Liver (tissue), 9 donors: Measurements from ENCODE around the gene PRCC. TPM values are rescaled to one million over a fixed set of nuclear protein-coding genes. Genes with fewer than 3 reads are reported as not detected.

Experiments
- DNase-seq: peaks from one replicate; pipeline ENCODE4 v3.0.0-alpha.2; 2017; ENCODE audit warnings: low spot score
- H3K27ac ChIP-seq, 2 donors: one replicate each; pipeline ENCODE4 v1.7.0; 2013; ENCODE audit warnings: inconsistent platforms in 2 of 2, low read length in 2 of 2, control low read depth in 1 of 2, low read depth in 1 of 2, mild to moderate bottlenecking in 1 of 2
- H3K27me3 ChIP-seq, 4 donors: one replicate each; pipeline versions ENCODE4 v1.6.1 to v1.7.0; 2013; ENCODE audit warnings: low read length in 3 of 4, inconsistent platforms in 1 of 4, mild to moderate bottlenecking in 1 of 4, moderate library complexity in 1 of 4; ENCODE audit not compliant: control insufficient read depth in 4 of 4, insufficient read depth in 4 of 4
- H3K36me3 ChIP-seq, 4 donors: one replicate each; pipeline versions ENCODE4 v1.6.1 to v1.7.0; 2013; ENCODE audit warnings: low read length in 3 of 4, mild to moderate bottlenecking in 3 of 4, low read depth in 1 of 4, moderate library complexity in 1 of 4; ENCODE audit not compliant: control insufficient read depth in 4 of 4, insufficient read depth in 3 of 4
- H3K4me1 ChIP-seq, 4 donors: one replicate each; pipeline versions ENCODE4 v1.6.1 to v1.7.0; 2013; ENCODE audit warnings: low read length in 3 of 4, mild to moderate bottlenecking in 3 of 4, moderate library complexity in 1 of 4; ENCODE audit not compliant: control insufficient read depth in 4 of 4, insufficient read depth in 4 of 4
- H3K4me3 ChIP-seq, 3 donors: one replicate each; pipeline versions ENCODE4 v1.6.1 to v1.7.0; 2013; ENCODE audit warnings: low read length in 3 of 3, control low read depth in 1 of 3, low read depth in 1 of 3, mild to moderate bottlenecking in 1 of 3
- H3K9ac ChIP-seq, 2 donors: one replicate each; pipeline ENCODE4 v1.7.0; 2013; ENCODE audit warnings: low read length in 2 of 2, mild to moderate bottlenecking in 2 of 2, moderate library complexity in 2 of 2, control low read depth in 1 of 2, low read depth in 1 of 2
- H3K9me3 ChIP-seq, 4 donors: one replicate each; pipeline versions ENCODE4 v1.6.1 to v1.7.0; 2013; ENCODE audit warnings: low read length in 3 of 4; ENCODE audit not compliant: control insufficient read depth in 4 of 4
- EGR1 ChIP-seq, 2 donors: IDR thresholded peaks; 2 replicates each; pipeline ENCODE4 v1.6.1; 2016 to 2018; ENCODE audit warnings: antibody characterized with exemption in 2 of 2, low read depth in 2 of 2
- FOXA1 ChIP-seq: IDR thresholded peaks from 2 replicates; pipeline ENCODE4 v1.6.1; 2016; ENCODE audit warnings: antibody characterized with exemption
- FOXA2 ChIP-seq: IDR thresholded peaks from 2 replicates; pipeline ENCODE4 v1.6.1; 2016; ENCODE audit warnings: antibody characterized with exemption
- GABPA ChIP-seq, 2 donors: IDR thresholded peaks in 1 of 2; conservative IDR thresholded peaks in 1 of 2; 2 replicates each; pipeline ENCODE4 v1.6.1; 2016; ENCODE audit warnings: antibody characterized with exemption in 2 of 2, mild to moderate bottlenecking in 1 of 2, moderate library complexity in 1 of 2
- HNF4A ChIP-seq, 2 donors: conservative IDR thresholded peaks; 2 replicates each; pipeline ENCODE4 v1.6.1; 2016; ENCODE audit warnings: antibody characterized with exemption in 2 of 2, mild to moderate bottlenecking in 2 of 2
- HNF4G ChIP-seq: IDR thresholded peaks from 2 replicates; pipeline ENCODE4 v1.6.1; 2016; ENCODE audit warnings: antibody characterized with exemption
- JUND ChIP-seq, 2 donors: IDR thresholded peaks; 2 replicates each; pipeline ENCODE4 v1.6.1; 2016; ENCODE audit warnings: antibody characterized with exemption in 2 of 2
- RAD21 ChIP-seq, 2 donors: IDR thresholded peaks; 2 replicates each; pipeline ENCODE4 v1.6.1; 2016; ENCODE audit warnings: antibody characterized with exemption in 2 of 2, mild to moderate bottlenecking in 2 of 2
- RXRA ChIP-seq, 2 donors: IDR thresholded peaks; 2 replicates each; pipeline ENCODE4 v1.6.1; 2017 to 2018; ENCODE audit warnings: antibody characterized with exemption in 2 of 2, mild to moderate bottlenecking in 1 of 2
- SP1 ChIP-seq: IDR thresholded peaks from 2 replicates; pipeline ENCODE4 v1.6.1; 2018; ENCODE audit warnings: antibody characterized with exemption, mild to moderate bottlenecking
- TAF1 ChIP-seq: conservative IDR thresholded peaks from 2 replicates; pipeline ENCODE4 v1.6.1; 2016; ENCODE audit warnings: antibody characterized with exemption, mild to moderate bottlenecking
- YY1 ChIP-seq: IDR thresholded peaks from 2 replicates; pipeline ENCODE4 v1.6.1; 2016; ENCODE audit warnings: antibody characterized with exemption, mild to moderate bottlenecking
- WGBS: extraction: QIAGEN DNeasy Blood & Tissue Kit; methylation state at CpG from one replicate; pipeline ENCODE4 v1.1.7; 2013; 5-methylcytosine and 5-hydroxymethylcytosine counted together
- polyA plus RNA-seq, 2 donors: library from polyadenylated mRNA; stranded (reverse) in 1 of 2; unstranded in 1 of 2; fragments of 200-250 nt in 1 of 2; fragments of >200 nt in 1 of 2; fragmentation: Nextera tagmentation in 1 of 2; extraction: Ambion mirVana in 1 of 2; gene quantifications; one replicate each; pipeline versions ENCODE4 v1.2.1 to v1.2.3, GENCODE V29; 2013 to 2015
- total RNA-seq, 2 donors: library from RNA; depleted of rRNA; stranded (reverse); fragments of >200 nt; gene quantifications; one replicate each; pipeline ENCODE4 v1.2.3, GENCODE V29; 2014
- TF ChIP-seq, protein P1 (sequence below): IDR thresholded peaks from 2 replicates; pipeline ENCODE4 v1.6.1; 2016; ENCODE audit warnings: antibody characterized with exemption
- TF ChIP-seq, protein P2 (sequence below): IDR thresholded peaks from 2 replicates; pipeline ENCODE4 v1.6.1; 2016; ENCODE audit warnings: antibody characterized with exemption
- TF ChIP-seq, protein P3 (sequence below): fragments of 150-350 bp; IDR thresholded peaks from 2 replicates; pipeline ENCODE4 v1.5.1; 2017; ENCODE audit warnings: improper control_type of control experiment, low read depth, low read length; ENCODE audit not compliant: missing input control
- donor health status: healthy.
- donor health status: healthy.
- donor health status: healthy.
- donor health status: healthy.
- donor health status: healthy.

PRCC gene
- total and polyA plus RNA-seq, 4 donors: 8.8 to 19.3 (median 14.3) TPM

DNA sequence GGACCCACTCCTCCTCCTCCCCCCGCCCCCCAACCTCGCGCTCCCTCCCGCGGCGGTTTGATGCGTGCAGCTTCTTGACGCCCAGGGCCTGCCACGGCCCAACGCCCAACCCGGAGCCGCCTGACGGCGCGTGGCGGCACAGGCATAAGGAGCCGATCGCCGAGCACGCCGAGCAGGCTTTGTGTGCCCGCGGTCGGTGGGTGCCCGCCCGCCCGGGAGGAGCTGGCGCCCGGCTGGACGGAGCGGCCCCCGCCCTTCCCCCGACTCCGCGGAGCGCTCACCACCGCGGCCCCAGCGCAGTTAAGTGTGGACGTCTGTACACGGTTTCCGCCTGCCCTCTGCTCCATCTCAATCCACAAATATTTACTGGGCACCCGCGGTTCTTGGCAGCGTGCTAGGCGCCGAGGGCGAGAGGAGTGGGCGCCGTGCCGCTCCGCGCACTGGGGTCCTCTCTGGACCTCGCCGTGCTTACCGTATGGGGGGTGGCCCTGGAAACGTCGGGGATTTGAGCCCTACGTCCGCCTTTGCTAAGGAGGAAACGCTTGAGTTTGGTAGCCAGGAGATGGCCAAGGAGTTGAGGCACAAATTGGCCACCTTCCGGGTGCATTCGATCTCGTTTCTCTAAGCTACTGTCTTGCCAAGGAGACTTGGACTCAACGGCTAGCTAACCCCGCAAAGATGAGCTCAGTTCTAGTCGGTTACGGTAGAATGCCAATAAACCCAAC is 15.4 kb upstream of the PRCC start:
- peak; percentile 96 for DNase-seq
- H3K27ac ChIP-seq: peak overlapping the region; percentile 96 to 97
- H3K9me3 ChIP-seq: no peaks in the 10 kb centered on the region
- under 1% methylated on average over 68 of the region's 68 CpGs for WGBS
- peaks cover 6 to 47% (median 41%) of the 10 kb centered on the region in 4 donors for H3K4me1 ChIP-seq
- H3K36me3 ChIP-seq: no peaks in the 10 kb centered on the region
- H3K4me3 ChIP-seq: peak overlapping the region; percentile 84 to 92 (median 91)
- TF ChIP-seq, protein P1, sequence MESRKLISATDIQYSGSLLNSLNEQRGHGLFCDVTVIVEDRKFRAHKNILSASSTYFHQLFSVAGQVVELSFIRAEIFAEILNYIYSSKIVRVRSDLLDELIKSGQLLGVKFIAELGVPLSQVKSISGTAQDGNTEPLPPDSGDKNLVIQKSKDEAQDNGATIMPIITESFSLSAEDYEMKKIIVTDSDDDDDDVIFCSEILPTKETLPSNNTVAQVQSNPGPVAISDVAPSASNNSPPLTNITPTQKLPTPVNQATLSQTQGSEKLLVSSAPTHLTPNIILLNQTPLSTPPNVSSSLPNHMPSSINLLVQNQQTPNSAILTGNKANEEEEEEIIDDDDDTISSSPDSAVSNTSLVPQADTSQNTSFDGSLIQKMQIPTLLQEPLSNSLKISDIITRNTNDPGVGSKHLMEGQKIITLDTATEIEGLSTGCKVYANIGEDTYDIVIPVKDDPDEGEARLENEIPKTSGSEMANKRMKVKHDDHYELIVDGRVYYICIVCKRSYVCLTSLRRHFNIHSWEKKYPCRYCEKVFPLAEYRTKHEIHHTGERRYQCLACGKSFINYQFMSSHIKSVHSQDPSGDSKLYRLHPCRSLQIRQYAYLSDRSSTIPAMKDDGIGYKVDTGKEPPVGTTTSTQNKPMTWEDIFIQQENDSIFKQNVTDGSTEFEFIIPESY: no peak
- TF ChIP-seq GABPA (IDR thresholded peaks at IDR 0.05 in 1 of 2, conservative IDR thresholded peaks at IDR 0.05 in 1 of 2) (peak in 1 of 2 donors; percentile 77), HNF4A (conservative IDR thresholded peaks at IDR 0.05) (peak; percentile 22 to 39), RAD21 (IDR thresholded peaks at IDR 0.05) (peak in 1 of 2 donors; percentile 36), YY1 (peak; percentile 76), EGR1 (IDR thresholded peaks at IDR 0.05; ENCODE audit: low read depth in 2 of 2) (peak in 1 of 2 donors; percentile 50), HNF4G (no peak), TAF1 (no peak), RXRA (IDR thresholded peaks at IDR 0.05) (no peak), SP1 (peak; percentile 56), JUND (IDR thresholded peaks at IDR 0.05) (no peak)
- TF ChIP-seq, protein P2, sequence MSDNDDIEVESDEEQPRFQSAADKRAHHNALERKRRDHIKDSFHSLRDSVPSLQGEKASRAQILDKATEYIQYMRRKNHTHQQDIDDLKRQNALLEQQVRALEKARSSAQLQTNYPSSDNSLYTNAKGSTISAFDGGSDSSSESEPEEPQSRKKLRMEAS: peak; percentile 69
- TF ChIP-seq, protein P3, sequence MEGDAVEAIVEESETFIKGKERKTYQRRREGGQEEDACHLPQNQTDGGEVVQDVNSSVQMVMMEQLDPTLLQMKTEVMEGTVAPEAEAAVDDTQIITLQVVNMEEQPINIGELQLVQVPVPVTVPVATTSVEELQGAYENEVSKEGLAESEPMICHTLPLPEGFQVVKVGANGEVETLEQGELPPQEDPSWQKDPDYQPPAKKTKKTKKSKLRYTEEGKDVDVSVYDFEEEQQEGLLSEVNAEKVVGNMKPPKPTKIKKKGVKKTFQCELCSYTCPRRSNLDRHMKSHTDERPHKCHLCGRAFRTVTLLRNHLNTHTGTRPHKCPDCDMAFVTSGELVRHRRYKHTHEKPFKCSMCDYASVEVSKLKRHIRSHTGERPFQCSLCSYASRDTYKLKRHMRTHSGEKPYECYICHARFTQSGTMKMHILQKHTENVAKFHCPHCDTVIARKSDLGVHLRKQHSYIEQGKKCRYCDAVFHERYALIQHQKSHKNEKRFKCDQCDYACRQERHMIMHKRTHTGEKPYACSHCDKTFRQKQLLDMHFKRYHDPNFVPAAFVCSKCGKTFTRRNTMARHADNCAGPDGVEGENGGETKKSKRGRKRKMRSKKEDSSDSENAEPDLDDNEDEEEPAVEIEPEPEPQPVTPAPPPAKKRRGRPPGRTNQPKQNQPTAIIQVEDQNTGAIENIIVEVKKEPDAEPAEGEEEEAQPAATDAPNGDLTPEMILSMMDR: peak; percentile 3
- H3K9ac ChIP-seq: peak overlapping the region; percentile 66 to 77
- H3K27me3 ChIP-seq: no peaks in the 10 kb centered on the region

DNA sequence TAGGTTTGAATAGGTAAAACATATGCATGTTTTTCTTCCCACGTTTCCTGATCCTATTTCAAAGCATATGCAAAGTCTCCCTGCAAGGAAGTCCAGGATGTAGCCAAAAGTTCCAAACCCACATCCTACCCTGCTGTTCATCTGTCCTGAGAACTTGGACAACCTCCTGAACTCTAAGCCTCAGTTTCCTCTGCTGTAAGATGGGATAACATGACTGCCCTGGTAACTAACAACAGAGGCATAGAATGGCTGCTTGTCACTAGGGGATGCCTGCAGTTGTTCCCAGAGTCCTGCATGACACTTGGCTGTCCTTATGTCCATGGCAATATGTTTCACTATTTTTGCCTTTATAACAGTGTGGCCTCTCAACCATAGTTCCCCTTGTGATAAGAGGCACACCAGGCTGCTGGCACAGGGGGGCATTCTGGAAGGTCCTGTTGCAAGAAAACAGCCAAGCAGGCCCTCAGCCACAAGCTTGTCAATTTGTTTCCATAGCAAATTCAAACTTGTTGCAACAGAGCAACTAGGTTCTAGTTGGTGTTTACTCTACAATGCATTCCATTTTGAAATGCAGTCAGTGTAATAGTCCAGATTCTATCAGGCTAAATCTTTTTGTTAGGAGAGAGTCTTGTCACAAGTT is 14.4 kb upstream of the PRCC start:
- peak overlapping the region; percentile 66 to 77 for H3K9ac ChIP-seq
- H3K27ac ChIP-seq: peak overlapping the region; percentile 39 to 96
- H3K27me3 ChIP-seq: no peaks in the 10 kb centered on the region
- 19% methylated on average over 1 of the region's 1 CpG for WGBS
- TF ChIP-seq, protein P3: no peak
- TF ChIP-seq FOXA2: peak; percentile 95
- peak; percentile 86 for TF ChIP-seq FOXA1
- peak; percentile 51 to 60 for TF ChIP-seq HNF4A (conservative IDR thresholded peaks at IDR 0.05)
- no peak for TF ChIP-seq EGR1 (IDR thresholded peaks at IDR 0.05; ENCODE audit: low read depth in 2 of 2)
- TF ChIP-seq GABPA (IDR thresholded peaks at IDR 0.05 in 1 of 2, conservative IDR thresholded peaks at IDR 0.05 in 1 of 2): no peak
- peak in 1 of 2 donors; percentile 28 for TF ChIP-seq RXRA (IDR thresholded peaks at IDR 0.05)
- peak; percentile 73 for TF ChIP-seq YY1
- no peak for TF ChIP-seq HNF4G
- TF ChIP-seq TAF1: no peak
- DNase-seq: no peak
- peak overlapping the region in 1 of 3 donors; percentile 92 for H3K4me3 ChIP-seq
- H3K36me3 ChIP-seq: no peaks in the 10 kb centered on the region
- peaks cover 6 to 39% (median 33%) of the 10 kb centered on the region in 4 donors for H3K4me1 ChIP-seq
- no peaks in the 10 kb centered on the region for H3K9me3 ChIP-seq
